Thoracic aorta (tissue), 2 donors: Measurements from ENCODE around the gene MTX3. TPM values are rescaled to one million over a fixed set of nuclear protein-coding genes. Genes with fewer than 3 reads are reported as not detected.

Source experiments
- ATAC-seq: fragments of 150-250 bp; one replicate; pipeline ENCODE4 v1.8.0; 2017; ENCODE audit warnings: low read depth; ENCODE audit not compliant: insufficient number of reproducible peaks, low FRiP score
- DNase-seq: peaks from one replicate; pipeline ENCODE4 v3.0.0-alpha.2; 2020; ENCODE audit warnings: low spot score
- H3K27ac ChIP-seq, 2 donors: fragments of 200-600 bp; sonication (generic); 1 replicate in 1 of 2; 2 replicates in 1 of 2; pipeline ENCODE4 v1.5.1; 2016; ENCODE audit warnings: mild to moderate bottlenecking in 2 of 2, moderate library complexity in 2 of 2
- H3K27me3 ChIP-seq: fragments of 200-600 bp; sonication (generic); replicated peaks from 2 replicates; pipeline ENCODE4 v1.6.0; 2016; ENCODE audit warnings: mild to moderate bottlenecking; ENCODE audit not compliant: insufficient read depth
- H3K36me3 ChIP-seq: fragments of 200-600 bp; sonication (generic); one replicate; pipeline ENCODE4 v1.5.1; 2016
- H3K4me1 ChIP-seq, 2 donors: fragments of 200-600 bp; sonication (generic); 1 replicate in 1 of 2; 2 replicates in 1 of 2; pipeline versions ENCODE4 v1.5.1 to v1.6.0; 2016; ENCODE audit warnings: low read depth in 2 of 2, mild to moderate bottlenecking in 1 of 2; ENCODE audit not compliant: control insufficient read depth in 1 of 2
- H3K4me3 ChIP-seq: fragments of 200-600 bp; sonication (generic); 2 replicates; pipeline ENCODE4 v1.5.1; 2016; ENCODE audit warnings: mild to moderate bottlenecking
- H3K9me3 ChIP-seq: fragments of 200-600 bp; sonication (generic); 2 replicates; pipeline ENCODE4 v1.5.1; 2016
- CTCF ChIP-seq: fragments of 200-600 bp; sonication (generic); IDR thresholded peaks from one replicate; pipeline ENCODE4 v1.5.1; 2019; ENCODE audit warnings: antibody characterized with exemption
- total RNA-seq, 2 donors: library from RNA; depleted of rRNA; stranded (reverse); fragments of >200 nt; gene quantifications; one replicate each; pipeline versions ENCODE4 v1.1.0 to v1.2.3, GENCODE V29; 2016

Gene MTX3
- total RNA-seq, 2 donors from 2014 or later, result 12.3 to 16.7 TPM

- H3K9me3 ChIP-seq, result no peaks in the 10 kb centered on the region
- no peaks in the 10 kb centered on the region for H3K36me3 ChIP-seq
- no peak for ATAC-seq
- no peaks in the 10 kb centered on the region for H3K27me3 ChIP-seq
- no peak for TF ChIP-seq CTCF
- no peak overlapping the region for H3K27ac ChIP-seq
- H3K4me1 ChIP-seq, result no peaks in the 10 kb centered on the region
- DNase-seq, result no peak
- H3K4me3 ChIP-seq, result no peak overlapping the region
Observed at GRCh38 chr5:80025069-80025468, 34.0 kb upstream of the MTX3 start.

GRCh38 chr5:80010754-80011392, 19.8 kb upstream of the MTX3 start:
- Histone ChIP-seq H3K36me3 (no peaks in the 10 kb centered on the region), H3K4me1 (peaks cover 0 to 8% of the 10 kb centered on the region in 2 donors), H3K4me3 (no peak overlapping the region), H3K27ac (no peak overlapping the region), H3K27me3 (no peaks in the 10 kb centered on the region), H3K9me3 (no peaks in the 10 kb centered on the region)
- no peak for DNase-seq
- TF ChIP-seq CTCF, result no peak
- ATAC-seq, result no peak

- Histone ChIP-seq H3K9me3 (no peaks in the 10 kb centered on the region), H3K36me3 (no peaks in the 10 kb centered on the region), H3K27ac (no peak overlapping the region), H3K4me3 (no peak overlapping the region), H3K27me3 (no peaks in the 10 kb centered on the region), H3K4me1 (peaks cover 0 to 8% of the 10 kb centered on the region in 2 donors)
- no peak for TF ChIP-seq CTCF
- ATAC-seq (no peak), DNase-seq (no peak)
Observed at GRCh38 chr5:80008995-80009765, 18.1 kb upstream of the MTX3 start.

GRCh38 chr5:80002677-80003076, 11.6 kb upstream of the MTX3 start:
- H3K36me3 ChIP-seq, result no peaks in the 10 kb centered on the region
- no peak for TF ChIP-seq CTCF
- H3K4me3 ChIP-seq, result no peak overlapping the region
- no peaks in the 10 kb centered on the region for H3K9me3 ChIP-seq
- H3K27me3 ChIP-seq, result no peaks in the 10 kb centered on the region
- ATAC-seq, result no peak
- H3K4me1 ChIP-seq, result no peaks in the 10 kb centered on the region
- H3K27ac ChIP-seq, result no peak overlapping the region
- no peak for DNase-seq

GRCh38 chr5:79999722-80000121, 8.7 kb upstream of the MTX3 start:
- TF ChIP-seq CTCF, result no peak
- DNase-seq (no peak), ATAC-seq (no peak)
- Histone ChIP-seq H3K9me3 (no peaks in the 10 kb centered on the region), H3K36me3 (no peaks in the 10 kb centered on the region), H3K4me3 (no peak overlapping the region), H3K27ac (no peak overlapping the region), H3K27me3 (no peaks in the 10 kb centered on the region), H3K4me1 (no peaks in the 10 kb centered on the region)
